RWPE2 (cell line): ENCODE results near the gene CTF1.

Source experiments
- ATAC-seq: fragments of 200-7000 bp; cut with Tn5 transposase; 3 replicates; pipeline ENCODE4 v1.9.1; 2021; ENCODE audit warnings: low read depth
- DNase-seq: peaks from one replicate; pipeline ENCODE4 v3.0.0-alpha.2; 2020; ENCODE audit warnings: low spot score
- H3K27ac ChIP-seq: fragments of 450-650 bp; 2 replicates; pipeline ENCODE4 v1.5.1; 2017; ENCODE audit warnings: mild to moderate bottlenecking; ENCODE audit not compliant: poor library complexity, severe bottlenecking
- H3K27me3 ChIP-seq: fragments of 250-450 bp; sonication (Bioruptor Pico); 2 replicates; pipeline ENCODE4 v1.5.1; 2021; ENCODE audit warnings: mild to moderate bottlenecking, moderate library complexity; ENCODE audit not compliant: insufficient read depth, poor library complexity, severe bottlenecking
- H3K36me3 ChIP-seq: fragments of 250-450 bp; sonication (Bioruptor Pico); 2 replicates; pipeline ENCODE4 v1.5.1; 2020; ENCODE audit warnings: low read depth, mild to moderate bottlenecking, moderate library complexity
- H3K4me1 ChIP-seq: fragments of 250-450 bp; sonication (Bioruptor Pico); 2 replicates; pipeline ENCODE4 v1.5.1; 2021; ENCODE audit warnings: mild to moderate bottlenecking, moderate library complexity; ENCODE audit not compliant: insufficient read depth, poor library complexity, severe bottlenecking
- H3K4me3 ChIP-seq: fragments of 250-450 bp; sonication (Bioruptor Pico); 2 replicates; pipeline ENCODE4 v1.5.1; 2021; ENCODE audit warnings: mild to moderate bottlenecking, moderate library complexity; ENCODE audit not compliant: severe bottlenecking
- H3K9me3 ChIP-seq: fragments of 250-450 bp; sonication (Bioruptor Pico); 2 replicates; pipeline ENCODE4 v1.5.1; 2021; ENCODE audit warnings: mild to moderate bottlenecking, moderate library complexity; ENCODE audit not compliant: severe bottlenecking
- TF ChIP-seq, protein P1 (sequence below): fragments of 450-650 bp; IDR thresholded peaks from one replicate; pipeline ENCODE4 v1.5.1; 2017; ENCODE audit warnings: mild to moderate bottlenecking, moderate library complexity; ENCODE audit not compliant: poor library complexity, severe bottlenecking

The CTF1 gene

DNA sequence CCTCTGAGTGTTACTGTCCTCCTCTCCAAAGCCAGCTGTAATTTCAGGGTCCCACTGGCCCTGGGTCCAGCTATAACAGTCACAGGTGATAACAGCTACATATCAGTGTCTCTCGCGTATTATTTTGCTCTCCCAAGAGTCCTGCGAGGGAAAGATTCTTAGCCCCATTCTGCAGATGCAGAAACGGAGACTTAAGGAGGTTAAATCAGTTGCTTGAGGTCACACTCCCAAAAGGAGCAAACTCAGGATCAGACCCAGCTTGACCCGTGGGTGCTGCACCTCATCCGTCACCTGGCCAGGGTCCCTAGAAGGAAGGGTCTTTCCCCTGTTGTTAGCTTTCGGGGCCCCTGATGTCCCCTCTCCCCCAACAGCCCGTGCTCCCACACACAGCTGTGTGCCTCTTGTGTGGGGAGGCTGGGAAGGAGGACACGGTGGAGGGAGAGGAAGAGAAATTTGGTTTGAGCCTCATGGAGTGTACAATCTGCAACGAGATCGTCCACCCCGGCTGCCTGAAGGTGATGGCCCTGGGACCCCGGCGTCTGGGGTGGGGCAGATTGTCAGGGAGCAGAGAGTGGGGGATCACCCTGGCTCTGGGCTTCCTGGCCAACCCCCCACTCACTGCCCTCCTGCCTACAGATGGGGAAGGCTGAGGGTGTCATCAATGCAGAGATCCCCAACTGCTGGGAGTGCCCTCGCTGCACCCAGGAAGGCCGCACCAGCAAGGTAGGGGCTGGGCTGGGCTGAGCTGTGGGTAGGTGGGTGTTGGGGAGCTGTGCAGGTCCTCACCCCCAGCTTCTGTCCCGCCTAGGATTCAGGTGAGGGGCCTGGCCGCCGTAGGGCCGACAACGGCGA, 30.7 kb downstream of the CTF1 start:
- no peaks in the 10 kb centered on the region for H3K9me3 ChIP-seq
- no peak overlapping the region for H3K27ac ChIP-seq
- ATAC-seq (no peak), DNase-seq (no peak)
- TF ChIP-seq, protein P1, sequence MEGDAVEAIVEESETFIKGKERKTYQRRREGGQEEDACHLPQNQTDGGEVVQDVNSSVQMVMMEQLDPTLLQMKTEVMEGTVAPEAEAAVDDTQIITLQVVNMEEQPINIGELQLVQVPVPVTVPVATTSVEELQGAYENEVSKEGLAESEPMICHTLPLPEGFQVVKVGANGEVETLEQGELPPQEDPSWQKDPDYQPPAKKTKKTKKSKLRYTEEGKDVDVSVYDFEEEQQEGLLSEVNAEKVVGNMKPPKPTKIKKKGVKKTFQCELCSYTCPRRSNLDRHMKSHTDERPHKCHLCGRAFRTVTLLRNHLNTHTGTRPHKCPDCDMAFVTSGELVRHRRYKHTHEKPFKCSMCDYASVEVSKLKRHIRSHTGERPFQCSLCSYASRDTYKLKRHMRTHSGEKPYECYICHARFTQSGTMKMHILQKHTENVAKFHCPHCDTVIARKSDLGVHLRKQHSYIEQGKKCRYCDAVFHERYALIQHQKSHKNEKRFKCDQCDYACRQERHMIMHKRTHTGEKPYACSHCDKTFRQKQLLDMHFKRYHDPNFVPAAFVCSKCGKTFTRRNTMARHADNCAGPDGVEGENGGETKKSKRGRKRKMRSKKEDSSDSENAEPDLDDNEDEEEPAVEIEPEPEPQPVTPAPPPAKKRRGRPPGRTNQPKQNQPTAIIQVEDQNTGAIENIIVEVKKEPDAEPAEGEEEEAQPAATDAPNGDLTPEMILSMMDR: no peak
- peaks cover 18% of the 10 kb centered on the region for H3K36me3 ChIP-seq
- no peaks in the 10 kb centered on the region for H3K4me1 ChIP-seq
- no peaks in the 10 kb centered on the region for H3K27me3 ChIP-seq
- H3K4me3 ChIP-seq: no peak overlapping the region

- no peak for DNase-seq
- H3K4me1 ChIP-seq: no peaks in the 10 kb centered on the region
- no peak overlapping the region for H3K4me3 ChIP-seq
- H3K9me3 ChIP-seq: no peaks in the 10 kb centered on the region
- peak; percentile 44 for ATAC-seq
- no peaks in the 10 kb centered on the region for H3K27me3 ChIP-seq
- TF ChIP-seq, protein P1: no peak
- no peak overlapping the region for H3K27ac ChIP-seq
- H3K36me3 ChIP-seq: peaks cover 21% of the 10 kb centered on the region
Observed at GRCh38 chr16:30927789-30928378, 31.5 kb downstream of the CTF1 start.

DNA sequence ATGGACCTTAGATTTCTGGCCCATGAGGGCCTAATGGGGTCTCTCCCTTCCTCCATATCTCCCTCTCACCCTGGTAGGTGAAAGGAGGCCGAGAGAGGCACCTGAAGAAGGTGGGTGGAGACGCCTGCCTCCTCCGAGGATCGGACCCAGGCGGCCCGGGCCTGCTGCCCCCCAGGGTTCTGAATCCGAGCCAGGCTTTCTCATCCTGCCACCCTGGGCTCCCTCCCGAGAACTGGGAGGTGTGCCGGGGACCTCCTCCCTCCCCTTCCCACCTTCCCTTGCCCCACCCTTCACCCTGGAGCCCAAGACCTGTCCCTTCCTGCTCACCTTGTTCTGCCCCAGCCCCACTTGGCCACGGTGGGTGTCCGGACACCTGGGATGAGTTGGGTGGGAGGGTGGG, 32.0 kb downstream of the CTF1 start:
- Histone ChIP-seq H3K36me3 (peaks cover 26% of the 10 kb centered on the region), H3K9me3 (no peaks in the 10 kb centered on the region)

GRCh38 chr16:30929167-30929566, 32.8 kb downstream of the CTF1 start:
- H3K4me1 ChIP-seq: no peaks in the 10 kb centered on the region
- H3K4me3 ChIP-seq: no peak overlapping the region
- TF ChIP-seq, protein P1: no peak
- H3K9me3 ChIP-seq: no peaks in the 10 kb centered on the region
- H3K27me3 ChIP-seq: no peaks in the 10 kb centered on the region
- H3K36me3 ChIP-seq: peaks cover 32% of the 10 kb centered on the region
- no peak for ATAC-seq
- H3K27ac ChIP-seq: no peak overlapping the region
- DNase-seq: no peak

More for the DNA sequence above, 32.0 kb downstream of the CTF1 start:
- Histone ChIP-seq H3K27me3 (no peaks in the 10 kb centered on the region), H3K27ac (no peak overlapping the region), H3K4me3 (no peak overlapping the region), H3K4me1 (no peaks in the 10 kb centered on the region)
- TF ChIP-seq, protein P1: no peak
- ATAC-seq: no peak
- no peak for DNase-seq

DNA sequence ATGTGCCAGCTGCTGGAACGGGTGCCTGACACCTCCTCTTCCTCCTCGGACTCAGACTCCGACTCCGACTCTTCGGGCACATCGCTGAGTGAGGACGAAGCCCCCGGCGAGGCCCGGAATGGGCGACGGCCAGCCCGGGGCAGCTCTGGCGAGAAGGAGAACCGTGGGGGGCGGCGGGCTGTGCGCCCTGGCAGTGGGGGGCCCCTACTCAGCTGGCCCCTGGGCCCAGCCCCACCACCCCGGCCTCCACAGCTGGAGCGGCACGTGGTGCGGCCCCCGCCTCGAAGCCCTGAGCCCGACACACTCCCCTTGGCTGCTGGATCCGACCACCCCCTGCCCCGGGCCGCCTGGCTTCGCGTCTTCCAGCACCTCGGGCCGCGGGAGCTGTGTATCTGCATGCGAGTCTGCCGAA, 33.8 kb downstream of the CTF1 start:
- ATAC-seq: no peak
- no peaks in the 10 kb centered on the region for H3K4me1 ChIP-seq
- TF ChIP-seq, protein P1: no peak
- H3K27ac ChIP-seq: no peak overlapping the region
- peaks cover 32% of the 10 kb centered on the region for H3K36me3 ChIP-seq
- no peaks in the 10 kb centered on the region for H3K27me3 ChIP-seq
- H3K9me3 ChIP-seq: no peaks in the 10 kb centered on the region
- H3K4me3 ChIP-seq: no peak overlapping the region
- no peak for DNase-seq
